ENCODE measurements around the gene RXRA.

The RXRA gene

DNA sequence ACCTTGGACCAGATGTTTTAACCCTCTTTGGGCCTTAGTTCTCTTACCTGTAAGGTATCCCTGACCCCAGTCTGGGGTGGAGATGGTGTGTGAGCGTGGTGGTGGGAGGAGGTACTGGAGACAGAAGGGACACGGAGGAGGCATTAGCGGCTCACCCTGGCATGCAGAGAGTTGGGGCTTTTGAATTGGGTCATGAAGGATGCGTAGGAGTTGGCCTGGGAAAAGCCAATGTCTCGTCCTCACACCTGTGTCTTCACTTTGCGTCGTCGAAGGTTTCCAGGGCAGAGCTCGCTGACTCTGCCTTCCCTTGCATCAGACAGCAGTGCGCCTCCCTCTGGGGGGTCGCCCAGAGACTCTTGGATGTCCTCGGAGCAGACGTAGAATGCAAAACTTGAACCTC lies 11.2 kb downstream of the RXRA start:
- no peak for DNase-seq (ENCODE audit: low read depth)

- DNase-seq (ENCODE audit: low read depth): no peak
Measured at GRCh38 chr9:134338394-134339182, 12.3 kb downstream of the RXRA start.

DNA sequence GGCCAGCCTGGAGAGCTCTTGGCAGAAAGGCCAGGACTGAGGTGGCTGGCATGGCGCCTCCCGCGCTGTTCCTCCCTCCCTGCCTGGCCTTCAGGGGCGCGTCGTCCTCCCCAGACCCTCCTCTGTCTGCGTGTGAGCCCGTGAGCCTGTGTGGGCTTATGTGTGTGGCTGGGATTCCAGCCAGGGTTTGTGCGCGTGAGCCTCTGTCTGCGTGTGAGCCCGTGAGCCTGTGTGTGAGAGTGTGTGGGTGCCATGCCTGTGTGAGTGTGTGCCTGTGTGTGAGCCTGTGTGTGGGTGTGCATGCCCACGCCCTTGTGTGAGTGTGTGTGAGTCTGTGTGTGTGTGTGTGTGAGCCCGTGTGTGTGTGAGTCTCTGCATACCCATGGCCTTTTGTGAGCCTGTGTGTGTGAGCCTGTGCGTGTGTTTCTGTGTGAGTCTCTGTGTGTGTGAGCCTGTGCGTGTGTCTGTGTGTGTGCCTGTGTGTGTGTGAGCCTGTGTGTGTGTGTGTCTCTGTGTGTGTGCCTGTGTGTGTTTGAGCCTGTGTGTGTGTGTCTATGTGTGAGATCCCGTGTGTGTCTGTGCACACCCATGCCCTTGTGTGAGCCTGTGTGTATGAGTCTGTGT lies 13.0 kb downstream of the RXRA start:
- no peak for DNase-seq (ENCODE audit: low read depth)

DNA sequence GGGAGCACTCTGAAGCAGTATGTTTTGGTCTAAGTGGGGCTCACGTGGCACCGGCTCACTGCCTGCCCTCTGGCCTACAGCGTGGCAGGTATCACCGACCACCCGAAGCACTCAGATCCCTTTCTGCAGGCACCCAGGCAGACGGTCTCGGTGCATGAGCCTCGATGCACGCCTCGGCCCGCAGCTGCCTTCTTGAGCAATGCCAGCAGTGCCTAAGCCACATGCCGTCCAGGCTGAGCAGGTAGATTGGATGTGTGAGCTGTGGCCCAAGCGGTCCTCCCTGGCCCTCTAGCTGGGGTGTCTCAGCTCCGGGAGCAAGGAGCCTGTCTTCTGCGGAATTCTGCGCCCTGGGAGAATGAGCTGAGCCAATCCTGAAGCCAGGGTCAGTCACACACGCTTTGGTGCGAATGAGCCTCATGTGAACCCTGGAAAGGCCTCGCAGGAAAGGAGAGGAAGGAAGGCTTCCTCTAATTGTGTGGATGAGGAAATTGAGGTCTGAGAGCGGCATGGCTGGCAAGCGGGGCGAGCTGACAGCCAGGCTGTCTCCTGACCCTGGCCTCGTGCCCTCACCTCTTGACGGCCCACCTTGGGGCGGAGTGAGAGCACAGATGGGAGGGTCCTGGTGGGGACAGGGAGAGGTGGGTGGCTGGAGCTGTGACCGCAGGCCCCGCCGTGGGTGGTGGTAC lies 14.4 kb downstream of the RXRA start:
- DNase-seq (ENCODE audit: low read depth): no peak

- DNase-seq (ENCODE audit: low read depth): no peak
Measured at GRCh38 chr9:134341306-134341705, 15.1 kb downstream of the RXRA start.

DNA sequence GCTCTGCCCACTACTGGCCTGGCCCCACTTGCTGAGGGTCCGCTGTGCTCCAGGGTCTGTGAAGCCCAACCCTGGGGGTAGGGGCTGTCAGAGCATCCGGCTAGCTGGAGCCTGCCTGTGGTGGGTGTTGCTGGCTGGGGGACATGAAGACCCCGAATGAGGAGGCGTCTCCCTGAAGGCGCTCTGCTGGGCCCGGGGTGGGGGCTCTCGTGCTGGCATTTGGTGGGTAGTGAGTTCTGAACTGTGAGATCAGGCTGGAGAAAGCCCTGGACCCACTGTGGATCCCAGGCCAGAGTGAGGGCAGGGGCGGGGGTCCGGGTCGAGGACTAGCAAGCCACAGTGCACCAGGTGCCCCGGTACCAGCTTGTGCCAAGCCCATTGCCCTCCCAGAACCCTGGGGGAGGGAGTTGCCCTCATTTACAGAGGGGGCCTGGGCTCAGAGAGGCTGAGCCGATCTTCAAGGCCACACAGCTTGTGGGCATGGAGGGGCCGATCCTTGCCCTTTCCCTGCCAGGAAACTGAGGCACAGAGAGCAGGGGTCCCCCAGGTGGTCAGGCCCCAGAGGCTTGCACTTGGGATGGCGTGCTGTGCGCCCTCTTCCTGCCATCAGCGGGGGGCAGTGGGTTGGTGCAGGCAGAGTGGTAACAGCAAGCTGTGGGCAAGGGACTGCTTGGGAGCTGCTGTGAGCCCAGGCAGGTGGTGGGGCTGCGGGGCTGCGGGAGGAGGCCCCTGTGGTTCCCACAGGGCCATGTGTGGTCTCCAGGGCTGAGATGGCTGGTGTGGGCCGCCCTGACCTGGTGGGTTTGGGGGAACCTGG lies 15.9 kb downstream of the RXRA start:
- DNase-seq (ENCODE audit: low read depth): no peak

DNA sequence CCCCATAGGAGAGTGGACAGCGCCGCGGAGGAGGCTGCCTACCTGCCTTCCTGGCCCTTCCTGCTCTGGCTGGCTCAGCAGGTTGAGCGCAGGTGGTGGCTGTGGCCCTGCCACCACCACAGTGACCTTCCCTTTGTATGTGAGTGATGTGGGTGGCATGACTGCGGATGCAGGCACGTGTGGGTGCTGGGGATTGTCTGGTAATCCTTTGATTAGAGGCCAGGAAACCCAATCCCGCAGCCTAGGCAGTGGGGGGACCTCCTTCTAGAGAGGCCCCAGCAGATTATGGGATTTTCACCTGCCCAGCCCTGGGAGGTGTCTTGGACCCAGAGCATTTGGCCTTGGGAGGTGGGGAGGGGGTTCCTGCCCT lies 16.5 kb downstream of the RXRA start:
- DNase-seq (ENCODE audit: low read depth): no peak

- no peak for DNase-seq (ENCODE audit: low read depth)
Measured at GRCh38 chr9:134343637-134344036, 17.4 kb downstream of the RXRA start.

GRCh38 chr9:134344068-134344799 lies 18.0 kb downstream of the RXRA start:
- DNase-seq (ENCODE audit: low read depth): no peak

- DNase-seq (ENCODE audit: low read depth): no peak
Measured at GRCh38 chr9:134344800-134345310, 18.6 kb downstream of the RXRA start.

DNA sequence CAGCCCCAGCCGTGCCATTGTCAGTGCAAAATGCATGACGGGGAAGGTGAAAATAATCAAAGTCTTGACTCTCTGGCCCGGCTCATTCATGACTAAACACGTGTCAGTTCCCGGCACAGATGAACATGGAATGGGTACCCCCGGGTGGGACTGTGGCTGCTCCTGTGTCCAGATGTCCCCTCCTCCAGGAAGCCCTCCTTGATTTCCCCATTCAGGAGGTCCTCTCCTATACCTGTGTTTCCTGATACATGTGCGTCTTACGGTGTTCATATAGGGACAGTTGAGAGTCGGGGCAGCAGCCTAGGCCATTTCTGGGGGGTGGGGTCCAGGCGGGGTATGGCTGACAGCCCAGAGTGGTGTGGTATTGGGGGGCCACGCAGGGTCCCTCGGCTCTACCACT lies 19.5 kb downstream of the RXRA start:
- DNase-seq (ENCODE audit: low read depth): no peak

DNA sequence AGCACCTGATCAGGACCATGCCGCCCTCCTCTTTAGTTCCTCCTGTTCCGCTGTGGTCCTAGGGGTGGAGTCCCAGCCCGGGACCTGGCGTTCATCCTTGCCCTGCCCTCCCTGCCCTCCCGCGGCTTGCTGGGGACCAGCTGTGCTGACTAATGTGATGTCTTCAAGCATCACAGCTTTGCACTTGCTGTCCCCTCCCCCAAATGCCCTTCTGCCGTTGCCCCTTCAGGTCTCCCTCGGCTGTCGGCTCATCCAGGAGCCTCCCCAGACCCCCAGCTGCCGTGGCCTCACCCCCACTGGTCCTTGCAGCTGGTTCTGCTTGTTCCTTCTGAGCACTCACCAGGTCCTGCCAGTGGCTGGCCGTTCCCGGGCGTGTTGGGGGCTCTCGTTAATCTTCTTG lies 19.9 kb downstream of the RXRA start:
- DNase-seq (ENCODE audit: low read depth): no peak

DNA sequence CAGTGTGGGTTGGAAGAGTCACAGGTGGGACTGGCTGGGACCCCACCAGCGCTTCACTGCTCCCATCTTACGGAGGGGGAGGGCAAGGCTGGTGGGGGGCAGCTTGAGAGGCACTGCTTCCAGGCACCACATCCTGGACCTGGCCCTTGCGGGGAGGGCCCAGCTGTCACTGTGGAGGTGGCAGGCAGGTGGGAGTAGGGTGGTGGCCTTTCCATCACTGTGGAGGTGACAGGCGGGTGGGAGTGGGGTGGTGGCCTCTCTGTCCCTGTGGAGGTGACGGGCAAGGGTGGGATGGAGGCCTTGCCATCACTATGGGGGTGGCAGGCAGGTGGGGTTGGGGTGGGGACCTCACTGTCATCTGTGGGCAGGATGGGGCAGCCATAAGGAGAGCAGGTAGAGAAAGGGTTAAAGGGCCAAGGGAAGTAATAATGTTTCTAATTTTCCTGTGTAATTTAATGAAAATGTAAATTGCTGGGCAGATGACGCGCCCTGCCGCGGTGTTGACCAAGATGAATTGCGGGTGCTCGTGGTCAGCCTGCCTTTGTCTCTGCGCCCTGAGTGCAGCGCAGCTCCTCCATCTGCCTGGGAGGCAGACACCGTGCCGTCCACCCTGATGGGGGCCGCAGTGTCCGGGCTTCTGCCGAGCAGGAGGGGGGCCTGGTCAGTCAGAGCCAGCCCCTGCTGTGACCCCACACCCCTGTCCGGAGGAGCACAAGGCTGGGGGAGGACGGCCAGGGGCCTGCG lies 20.8 kb downstream of the RXRA start:
- no peak for DNase-seq (ENCODE audit: low read depth)

- DNase-seq (ENCODE audit: low read depth): no peak
Measured at GRCh38 chr9:134347996-134348395, 21.7 kb downstream of the RXRA start.

GRCh38 chr9:134348404-134349155 lies 22.3 kb downstream of the RXRA start:
- no peak for DNase-seq (ENCODE audit: low read depth)

DNA sequence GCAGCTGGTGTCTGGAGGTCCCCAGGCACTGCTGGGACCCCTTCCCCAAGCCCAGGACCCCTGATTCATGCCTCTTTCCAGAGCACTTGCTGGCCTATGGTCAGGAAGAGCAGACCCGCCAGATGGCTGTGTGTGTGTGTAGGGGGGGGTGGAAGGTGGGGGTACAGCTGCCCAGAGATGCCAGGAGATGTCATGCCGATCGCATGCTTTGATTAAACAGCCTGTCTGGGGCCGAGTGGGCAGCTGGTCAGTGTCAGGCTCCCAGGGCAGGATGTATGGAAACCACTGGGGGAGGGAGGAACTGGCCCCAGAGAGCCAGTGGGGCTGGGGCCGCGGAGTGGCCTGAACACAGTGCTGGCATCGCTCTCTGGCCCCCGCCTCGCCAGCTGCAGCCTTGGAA lies 23.7 kb downstream of the RXRA start:
- DNase-seq (ENCODE audit: low read depth): no peak

GRCh38 chr9:134350416-134350994 lies 24.2 kb downstream of the RXRA start:
- no peak for DNase-seq (ENCODE audit: low read depth)

- no peak for DNase-seq (ENCODE audit: low read depth)
Measured at GRCh38 chr9:134351606-134352176, 25.4 kb downstream of the RXRA start.

- DNase-seq (ENCODE audit: low read depth): no peak
Measured at GRCh38 chr9:134352247-134352933, 26.1 kb downstream of the RXRA start.
